Fibroblast of gingiva (primary cell): Measurements from ENCODE around the gene TBRG1.

ENCODE experiments used
- DNase-seq: peaks from one replicate; pipeline ENCODE4 v3.0.0-alpha.2; 2011; ENCODE audit warnings: low read depth

Gene TBRG1

GRCh38 chr11:124612567-124613246 lies 10.0 kb upstream of the TBRG1 start:
- no peak for DNase-seq

DNA sequence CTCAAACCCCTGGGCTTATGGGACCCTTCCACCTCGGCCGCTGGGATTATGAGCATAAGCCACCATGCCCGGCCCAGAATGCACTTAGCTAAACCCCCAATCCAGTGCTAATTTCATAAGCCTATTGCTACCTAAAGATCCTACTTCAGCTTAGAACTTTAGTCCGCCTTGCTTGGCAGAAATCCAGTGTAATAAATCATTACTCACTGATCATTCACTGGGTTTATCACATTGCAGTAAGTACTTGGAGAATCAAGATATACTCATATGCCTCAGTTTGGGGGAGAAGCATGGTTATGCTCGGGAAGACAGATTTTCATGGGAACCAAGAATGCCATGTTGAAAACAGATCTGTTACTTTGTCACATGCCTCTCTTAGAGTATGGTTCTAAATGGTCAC lies 3.8 kb upstream of the TBRG1 start:
- no peak for DNase-seq

GRCh38 chr11:124623861-124624525 lies 1.3 kb downstream of the TBRG1 start:
- no peak for DNase-seq

DNA sequence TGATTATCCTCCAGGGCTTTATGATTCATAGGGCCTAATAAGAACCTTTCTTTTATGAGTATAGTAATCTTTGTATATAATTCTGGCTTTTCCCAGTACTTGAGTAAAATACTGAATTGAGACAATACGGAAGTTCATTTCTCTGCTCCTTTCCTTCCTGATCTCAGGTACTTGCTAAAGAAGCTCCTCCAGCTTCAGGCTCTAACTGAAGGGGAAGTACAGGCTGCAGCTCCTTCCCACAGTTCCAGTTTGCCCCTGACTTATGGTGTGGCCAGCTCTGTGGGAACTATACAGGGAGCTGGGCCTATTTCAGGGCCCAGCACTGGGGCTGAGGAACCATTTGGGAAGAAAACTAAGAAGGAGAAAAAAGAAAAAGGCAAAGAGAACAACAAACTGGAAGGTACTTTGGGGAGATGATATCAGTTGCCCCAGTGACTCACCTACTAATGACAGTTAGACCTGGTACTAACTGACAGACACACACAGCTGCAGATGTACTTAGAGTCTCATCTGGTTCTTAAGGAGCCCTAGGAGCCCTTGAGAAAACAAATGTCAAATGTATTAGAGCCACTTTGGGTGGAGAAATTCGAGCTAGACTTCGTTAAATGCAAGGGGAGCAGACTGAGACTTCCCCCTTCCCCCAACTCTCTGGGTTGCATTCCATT lies 3.0 kb downstream of the TBRG1 start:
- DNase-seq = no peak

GRCh38 chr11:124627546-124627945 lies 4.9 kb downstream of the TBRG1 start:
- DNase-seq = no peak

- DNase-seq = no peak
Observed at GRCh38 chr11:124629961-124630360, 7.3 kb downstream of the TBRG1 start.

- no peak for DNase-seq
Observed at GRCh38 chr11:124633355-124633754, 10.7 kb downstream of the TBRG1 start.

DNA sequence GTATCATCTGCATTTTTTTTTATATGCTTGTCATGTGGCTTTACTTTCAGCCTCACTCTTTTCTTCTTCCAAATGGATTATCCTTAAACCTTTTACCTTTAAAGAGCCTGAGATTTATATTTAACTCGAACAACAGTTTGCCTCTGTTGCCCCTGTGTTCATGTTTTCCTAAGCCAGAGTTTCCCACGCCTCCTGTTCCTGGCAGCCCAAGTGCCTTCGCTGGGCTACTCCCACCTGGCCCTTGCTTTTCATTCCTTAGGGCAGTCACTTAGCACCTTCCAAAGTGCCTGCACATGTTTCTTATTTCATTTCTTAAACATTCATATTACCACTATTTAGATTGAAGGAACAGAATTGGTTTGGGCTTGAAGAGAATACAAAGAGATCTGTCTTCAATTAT lies 13.3 kb downstream of the TBRG1 start:
- no peak for DNase-seq

GRCh38 chr11:124638500-124638899 lies 15.8 kb downstream of the TBRG1 start:
- no peak for DNase-seq

GRCh38 chr11:124639186-124639585 lies 16.5 kb downstream of the TBRG1 start:
- no peak for DNase-seq

- no peak for DNase-seq
Observed at GRCh38 chr11:124640666-124641065, 18.0 kb downstream of the TBRG1 start.

GRCh38 chr11:124642628-124643027 lies 20.0 kb downstream of the TBRG1 start:
- no peak for DNase-seq

DNA sequence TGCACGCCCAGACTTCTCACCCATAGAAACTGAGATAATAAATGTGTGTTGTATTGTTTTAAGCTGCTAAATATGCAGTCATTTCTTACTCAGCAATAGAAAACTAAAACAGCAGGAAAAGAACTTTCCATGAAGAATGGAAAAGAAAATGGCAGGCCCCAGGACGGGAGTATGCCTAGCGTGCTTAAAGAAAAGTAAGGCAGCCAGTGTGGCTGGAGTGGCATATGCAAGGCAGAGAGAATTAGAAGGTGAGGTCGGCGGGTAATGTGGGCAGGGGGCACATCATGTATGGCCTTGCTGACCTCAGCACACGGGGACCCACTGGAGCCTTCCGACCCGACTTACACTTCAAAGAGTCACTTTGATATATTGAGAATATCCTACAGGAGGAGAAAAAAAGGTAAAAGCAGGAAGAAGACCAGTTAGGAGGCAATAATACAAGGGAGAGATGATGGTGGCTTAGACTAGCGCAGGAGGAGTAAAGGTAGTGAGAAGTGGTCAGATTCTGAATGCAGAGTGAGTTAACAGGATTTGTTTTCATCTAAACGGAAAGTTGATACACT lies 20.5 kb downstream of the TBRG1 start:
- DNase-seq = no peak

GRCh38 chr11:124643605-124644425 lies 21.2 kb downstream of the TBRG1 start:
- DNase-seq = peak; percentile 61

DNA sequence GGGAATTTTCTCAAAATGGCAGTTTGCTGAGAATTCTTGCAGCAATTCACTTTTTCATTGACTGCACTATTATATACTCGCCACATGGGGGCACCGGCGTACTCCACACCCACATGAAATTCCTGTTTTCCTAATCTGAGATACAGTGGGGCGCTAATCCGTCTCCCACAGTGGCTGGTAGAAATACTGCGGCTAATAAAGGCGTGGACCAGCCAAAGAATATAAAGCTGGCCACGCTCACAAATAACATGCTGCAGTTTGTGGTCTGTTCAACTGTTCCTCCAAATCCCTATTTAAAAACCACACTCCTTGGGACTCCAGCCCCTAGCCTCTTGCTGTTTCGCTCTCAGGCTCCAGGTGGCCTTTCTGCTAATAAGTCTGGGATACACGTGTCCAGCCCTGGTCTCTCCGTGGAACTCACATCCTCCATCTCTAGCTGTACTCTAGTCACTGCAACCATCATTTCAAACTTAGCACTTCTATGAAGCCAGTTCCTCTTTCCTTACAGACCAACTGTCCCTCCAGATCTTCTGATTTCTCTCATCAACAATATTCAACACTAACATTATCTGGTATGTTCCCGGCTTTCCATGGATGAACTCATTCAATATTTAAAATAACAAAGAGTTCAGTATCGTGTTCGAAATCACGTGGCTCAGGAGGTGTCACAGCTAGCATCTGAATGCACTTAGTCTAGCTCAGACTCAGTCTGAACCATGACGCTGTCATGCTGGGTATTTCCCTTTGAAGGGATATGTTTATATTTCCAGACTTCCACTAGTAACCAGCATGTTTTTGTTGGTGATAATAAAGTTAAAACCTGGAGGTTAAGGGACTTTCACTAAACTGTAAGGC lies 22.0 kb downstream of the TBRG1 start:
- peak; percentile 63 for DNase-seq

- DNase-seq = no peak
Observed at GRCh38 chr11:124646148-124646547, 23.5 kb downstream of the TBRG1 start.

GRCh38 chr11:124648610-124649009 lies 25.9 kb downstream of the TBRG1 start:
- no peak for DNase-seq

DNA sequence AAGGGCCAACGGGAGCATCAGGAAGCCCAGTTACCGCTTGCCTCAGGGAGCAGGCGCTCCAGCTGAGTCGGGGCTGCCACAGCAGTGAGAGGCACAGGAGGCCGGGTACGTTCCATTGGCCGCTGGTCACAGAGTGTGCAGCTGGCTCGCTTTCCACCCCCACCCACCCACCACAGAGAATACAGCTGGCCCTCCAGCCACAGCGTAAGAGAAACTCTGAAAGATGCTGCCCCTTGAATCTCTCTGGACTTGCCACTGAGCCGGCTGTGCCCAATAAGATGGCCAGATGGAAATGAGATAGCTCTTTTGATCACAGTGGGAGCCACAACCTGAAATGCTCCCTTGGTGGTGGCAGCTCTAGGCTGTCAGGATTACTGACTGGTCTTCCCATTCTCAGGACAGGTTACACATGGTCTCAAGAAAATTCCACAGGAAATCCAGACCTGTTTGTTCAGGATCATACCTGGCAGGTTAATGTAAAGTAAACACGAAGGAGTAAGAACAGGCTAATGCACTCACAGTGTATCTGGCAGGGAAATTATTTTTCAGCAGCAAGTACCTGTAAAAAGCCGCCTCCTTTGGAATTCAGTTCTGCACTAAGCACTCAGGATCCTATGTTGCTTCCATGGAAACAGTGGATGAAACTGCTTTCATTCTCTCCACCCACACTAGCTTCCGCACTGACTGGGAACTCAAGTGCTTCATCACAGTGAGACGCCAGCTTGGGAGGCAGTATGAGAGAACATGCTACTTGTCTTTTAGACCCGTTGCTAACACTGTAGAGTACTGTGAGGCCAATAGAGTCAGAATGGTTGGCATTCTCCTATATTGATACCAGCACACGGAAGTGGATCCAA lies 34.3 kb downstream of the TBRG1 start:
- DNase-seq = no peak

- peak; percentile 66 for DNase-seq
Observed at GRCh38 chr11:124657904-124658303, 35.2 kb downstream of the TBRG1 start.

DNA sequence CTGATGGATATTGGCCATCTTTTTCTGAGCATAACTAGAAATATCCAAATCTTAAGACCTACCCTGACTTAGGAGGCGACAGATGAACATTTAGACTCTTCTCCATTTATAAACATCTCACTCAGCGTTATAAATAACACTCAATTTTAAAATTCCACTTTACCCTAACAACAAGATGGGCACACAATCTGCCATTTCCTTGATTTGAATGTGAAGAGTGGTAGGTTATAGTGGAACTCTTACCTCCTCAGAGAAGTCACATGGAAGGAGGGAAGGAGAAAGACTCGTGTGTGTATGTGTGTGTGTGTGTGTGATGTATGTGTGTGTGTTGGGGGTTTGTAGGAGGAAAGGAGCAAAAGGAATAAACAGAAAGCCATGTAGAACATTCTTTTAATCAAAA lies 35.8 kb downstream of the TBRG1 start:
- DNase-seq = no peak
